ENCODE data around the gene SPINK4. TPM values are rescaled to one million over a fixed set of nuclear protein-coding genes. Genes with fewer than 3 reads are reported as not detected.

Gene SPINK4
- total RNA-seq, 1 experiment from 2014 or later = not detected

DNA sequence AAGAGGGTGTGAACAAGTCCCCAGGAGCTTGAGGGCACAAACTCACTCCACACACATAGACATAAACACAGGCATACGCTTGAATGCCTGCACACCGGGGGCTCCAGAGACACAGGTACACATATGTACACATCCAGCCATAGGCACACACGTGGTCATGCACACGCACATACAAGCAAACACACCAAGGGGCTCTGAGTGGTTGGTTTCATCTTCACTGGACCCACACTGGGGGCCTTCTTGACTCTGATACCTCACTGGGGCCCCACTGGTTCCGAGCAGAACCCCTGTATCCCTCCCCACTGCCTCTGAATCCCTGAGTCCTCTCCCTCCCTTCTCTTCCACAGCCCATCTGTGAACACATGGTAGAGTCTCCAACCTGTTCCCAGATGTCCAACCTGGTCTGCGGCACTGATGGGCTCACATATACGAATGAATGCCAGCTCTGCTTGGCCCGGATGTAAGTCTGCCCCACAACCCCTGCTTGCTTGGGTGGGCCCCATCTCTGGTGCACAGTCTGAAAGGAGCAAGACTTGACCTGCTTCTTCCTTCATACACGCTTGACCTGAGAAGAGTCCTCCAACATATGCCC lies 6.4 kb downstream of the SPINK4 start:
- no peak overlapping the region for H2BK20ac ChIP-seq (ENCODE audit: low read depth, low read length, poor library complexity, severe bottlenecking)
- no peak overlapping the region for H3K27ac ChIP-seq (ENCODE audit: insufficient read length, low read depth, low read length)
- no peak overlapping the region for H2AFZ ChIP-seq (ENCODE audit: low read length)
- H2BK120ac ChIP-seq (ENCODE audit: low read depth, low read length, poor library complexity, severe bottlenecking) = no peak overlapping the region
- H2BK5ac ChIP-seq (ENCODE audit: insufficient read length, low read length) = no peak overlapping the region
- no peaks in the 10 kb centered on the region; a peak in 1 of 4 replicates for H3K4me1 Mint-ChIP-seq
- no peak overlapping the region for H2BK12ac ChIP-seq (ENCODE audit: insufficient read length, low read depth, low read length)
- peaks cover 0 to 18% (median 3%) of the 10 kb centered on the region in 3 experiments; a peak in 2 of 7 replicates for H3K36me3 Mint-ChIP-seq (ENCODE audit: insufficient read depth in 1 of 3, low read depth in 3 of 3)
- H3K4me1 ChIP-seq (ENCODE audit: insufficient read depth, low read length) = no peaks in the 10 kb centered on the region
- no peaks in the 10 kb centered on the region for H3K9me3 ChIP-seq (ENCODE audit: control insufficient read depth, low read depth, low read length)
- no peaks in the 10 kb centered on the region for H3K79me1 ChIP-seq (ENCODE audit: insufficient read depth, low read depth, low read length, poor library complexity, severe bottlenecking)
- no peak overlapping the region for H4K8ac ChIP-seq (replicated peaks; ENCODE audit: insufficient read length, low read depth, low read length)
- no peak overlapping the region for H4K91ac ChIP-seq (ENCODE audit: insufficient read length, low read depth, low read length)
- H3K56ac ChIP-seq (ENCODE audit: insufficient read length, low read depth, low read length) = no peak overlapping the region
- peak overlapping the region in 2 of 3 experiments; percentile 38 to 50; a peak in 2 of 7 replicates for H3K27ac Mint-ChIP-seq
- H3K27me3 Mint-ChIP-seq (ENCODE audit: low read depth) = peaks cover 2% of the 10 kb centered on the region; the same call in 1 of the 2 replicates
- no peak overlapping the region for H3K14ac ChIP-seq (ENCODE audit: insufficient read depth, low read length)
- H2AK5ac ChIP-seq (ENCODE audit: insufficient read length, low read length) = no peak overlapping the region
- H3K4ac ChIP-seq (ENCODE audit: low read depth, low read length) = no peak overlapping the region
- H3K27me3 ChIP-seq (ENCODE audit: insufficient read depth, low read length) = no peaks in the 10 kb centered on the region
- H2BK15ac ChIP-seq (ENCODE audit: low read depth, low read length) = no peak overlapping the region
- no peak overlapping the region for H3K4me3 Mint-ChIP-seq
- no peak overlapping the region for H3K4me2 ChIP-seq (ENCODE audit: insufficient read depth, insufficient read length, low read length)
- H4K20me1 ChIP-seq (ENCODE audit: control insufficient read depth, insufficient read depth, insufficient read length) = no peaks in the 10 kb centered on the region
- H4K5ac ChIP-seq (ENCODE audit: insufficient read length, low read depth, low read length) = no peak overlapping the region
- H3K9ac ChIP-seq (ENCODE audit: extremely low read depth, insufficient read length, low read length) = no peak overlapping the region
- H3K23me2 ChIP-seq (ENCODE audit: insufficient read length, low read depth, low read length, poor library complexity, severe bottlenecking) = no peaks in the 10 kb centered on the region
- WGBS (ENCODE audit: extremely low coverage, insufficient read length, low lambda C conversion rate) = no CpG with 5 or more reads among the region's 9 CpGs
- H3K9me3 Mint-ChIP-seq = no peaks in the 10 kb centered on the region
- no peak overlapping the region for H3K23ac ChIP-seq (ENCODE audit: insufficient read length, low read depth, low read length)
- DNase-seq = no peak
- H3K18ac ChIP-seq (ENCODE audit: insufficient read length, low read depth, low read length) = no peak overlapping the region
- H3T11ph ChIP-seq (ENCODE audit: low read length) = no peak overlapping the region
- TF ChIP-seq, protein P1, sequence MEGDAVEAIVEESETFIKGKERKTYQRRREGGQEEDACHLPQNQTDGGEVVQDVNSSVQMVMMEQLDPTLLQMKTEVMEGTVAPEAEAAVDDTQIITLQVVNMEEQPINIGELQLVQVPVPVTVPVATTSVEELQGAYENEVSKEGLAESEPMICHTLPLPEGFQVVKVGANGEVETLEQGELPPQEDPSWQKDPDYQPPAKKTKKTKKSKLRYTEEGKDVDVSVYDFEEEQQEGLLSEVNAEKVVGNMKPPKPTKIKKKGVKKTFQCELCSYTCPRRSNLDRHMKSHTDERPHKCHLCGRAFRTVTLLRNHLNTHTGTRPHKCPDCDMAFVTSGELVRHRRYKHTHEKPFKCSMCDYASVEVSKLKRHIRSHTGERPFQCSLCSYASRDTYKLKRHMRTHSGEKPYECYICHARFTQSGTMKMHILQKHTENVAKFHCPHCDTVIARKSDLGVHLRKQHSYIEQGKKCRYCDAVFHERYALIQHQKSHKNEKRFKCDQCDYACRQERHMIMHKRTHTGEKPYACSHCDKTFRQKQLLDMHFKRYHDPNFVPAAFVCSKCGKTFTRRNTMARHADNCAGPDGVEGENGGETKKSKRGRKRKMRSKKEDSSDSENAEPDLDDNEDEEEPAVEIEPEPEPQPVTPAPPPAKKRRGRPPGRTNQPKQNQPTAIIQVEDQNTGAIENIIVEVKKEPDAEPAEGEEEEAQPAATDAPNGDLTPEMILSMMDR (conservative IDR thresholded peaks at IDR 0.05) = no peak
- H3K79me2 ChIP-seq (ENCODE audit: insufficient read depth, low read length) = no peaks in the 10 kb centered on the region; the same call in 1 of the 2 replicates
